ENCODE data around the gene POU2AF1.

Gene POU2AF1

DNA sequence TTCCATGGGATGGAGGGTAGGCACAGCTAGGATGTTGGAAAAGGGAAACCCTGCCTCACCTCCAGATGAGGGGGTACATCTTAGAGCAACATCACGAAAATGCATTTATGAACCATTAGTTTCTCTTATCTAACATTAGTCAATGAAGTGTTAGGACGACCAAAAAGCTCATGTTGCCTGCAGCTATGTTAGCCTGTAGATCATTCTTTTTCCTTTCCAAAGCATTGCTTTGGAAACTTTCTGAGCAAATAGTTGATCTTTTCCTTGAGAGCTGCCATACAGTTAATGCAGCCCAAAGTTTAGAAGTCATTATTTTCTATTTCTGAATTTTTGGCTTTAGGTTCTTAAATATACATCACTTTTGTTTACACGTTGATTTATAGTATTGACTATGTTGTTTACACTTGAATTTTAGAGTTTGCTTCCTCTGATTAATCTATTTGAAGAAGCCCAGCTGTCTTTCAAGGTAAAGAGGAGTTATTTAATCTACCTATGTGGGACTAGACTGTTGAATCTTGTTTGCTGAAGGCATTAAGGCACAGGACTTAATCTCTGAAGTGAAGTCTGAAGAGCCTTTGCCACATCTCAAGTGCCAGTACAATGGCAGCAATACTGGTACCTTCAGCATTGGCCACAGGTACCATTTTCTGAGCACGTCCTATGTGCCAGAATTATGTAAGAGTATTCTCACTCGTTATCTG lies 69.7 kb downstream of the POU2AF1 start:
- no peak for DNase-seq

DNA sequence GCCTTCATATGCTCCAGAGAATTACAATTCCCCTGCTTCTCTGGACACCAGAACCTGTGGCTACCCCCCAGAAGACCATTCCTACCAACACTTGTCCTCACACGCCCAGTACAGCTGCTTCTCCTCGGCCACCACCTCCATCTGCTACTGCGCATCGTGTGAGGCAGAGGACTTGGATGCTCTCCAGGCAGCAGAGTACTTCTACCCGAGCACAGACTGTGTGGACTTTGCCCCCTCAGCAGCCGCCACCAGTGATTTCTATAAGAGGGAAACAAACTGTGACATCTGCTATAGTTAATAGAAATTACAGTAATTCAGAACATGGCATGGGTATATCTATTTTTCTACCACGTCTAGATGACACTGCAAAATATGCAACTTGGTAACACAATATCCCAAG lies 70.9 kb downstream of the POU2AF1 start:
- DNase-seq = no peak

DNA sequence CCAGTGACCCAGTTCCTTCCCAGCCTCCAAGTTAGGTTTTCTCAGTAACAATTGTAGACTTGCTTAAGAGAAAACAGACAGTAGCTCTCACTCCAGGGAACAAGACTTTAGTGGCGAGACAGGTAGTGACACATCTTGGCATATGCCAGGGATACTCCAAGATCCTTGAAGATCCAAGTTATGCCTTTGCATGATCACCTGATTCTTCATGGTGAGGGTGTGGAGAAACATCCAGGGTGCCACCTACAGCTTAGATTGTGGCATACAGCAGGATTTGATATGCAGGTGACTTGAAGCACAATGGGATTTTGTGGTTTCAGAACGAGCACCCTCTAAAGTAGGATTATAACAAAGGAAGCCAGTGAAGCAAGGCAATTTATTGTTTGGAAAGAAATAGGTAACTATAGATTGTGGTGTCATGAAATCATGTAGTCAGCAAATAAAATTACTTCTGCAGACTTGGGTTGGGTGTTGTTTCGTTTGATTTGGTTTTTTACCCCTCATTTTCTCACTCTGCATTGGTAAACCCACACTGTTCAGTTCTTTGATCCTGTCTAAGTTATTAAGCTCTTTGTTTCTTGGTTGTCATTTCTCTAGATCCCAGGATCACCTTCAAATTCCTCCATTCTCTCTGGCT lies 71.5 kb downstream of the POU2AF1 start:
- DNase-seq = no peak

DNA sequence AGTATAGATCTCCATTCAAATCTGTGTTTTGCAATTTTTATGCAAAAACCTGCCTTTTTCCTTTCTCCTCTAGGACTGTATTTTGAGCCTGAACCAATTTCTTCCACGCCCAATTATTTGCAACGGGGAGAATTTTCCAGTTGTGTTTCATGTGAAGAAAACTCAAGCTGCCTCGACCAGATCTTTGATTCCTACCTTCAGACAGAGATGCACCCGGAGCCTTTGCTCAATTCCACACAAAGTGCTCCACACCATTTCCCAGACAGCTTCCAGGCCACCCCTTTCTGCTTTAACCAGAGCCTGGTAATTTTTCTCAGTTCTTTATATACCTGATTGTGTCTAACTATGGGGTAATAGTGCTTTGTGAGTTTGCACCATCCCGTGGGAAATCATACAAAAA lies 72.8 kb downstream of the POU2AF1 start:
- no peak for DNase-seq

DNA sequence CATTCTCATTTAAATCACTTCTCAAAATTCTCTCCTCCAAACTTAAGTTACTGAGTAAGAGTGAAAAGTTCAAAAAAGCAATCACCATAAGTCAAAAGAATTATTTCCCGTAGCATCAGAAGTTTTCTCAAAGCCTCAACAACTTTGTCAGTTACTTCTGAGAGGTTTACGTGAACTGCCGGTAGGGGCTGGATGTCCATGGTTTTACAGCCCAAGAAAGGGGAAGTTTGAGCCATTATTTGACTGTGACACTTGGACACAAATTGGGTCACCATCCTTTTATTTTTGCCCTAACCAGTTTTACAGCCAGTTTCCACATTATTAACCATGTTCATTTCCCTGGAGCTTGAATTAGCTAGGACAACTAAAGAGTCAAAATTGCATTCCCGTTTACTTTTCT lies 73.2 kb downstream of the POU2AF1 start:
- DNase-seq = no peak

DNA sequence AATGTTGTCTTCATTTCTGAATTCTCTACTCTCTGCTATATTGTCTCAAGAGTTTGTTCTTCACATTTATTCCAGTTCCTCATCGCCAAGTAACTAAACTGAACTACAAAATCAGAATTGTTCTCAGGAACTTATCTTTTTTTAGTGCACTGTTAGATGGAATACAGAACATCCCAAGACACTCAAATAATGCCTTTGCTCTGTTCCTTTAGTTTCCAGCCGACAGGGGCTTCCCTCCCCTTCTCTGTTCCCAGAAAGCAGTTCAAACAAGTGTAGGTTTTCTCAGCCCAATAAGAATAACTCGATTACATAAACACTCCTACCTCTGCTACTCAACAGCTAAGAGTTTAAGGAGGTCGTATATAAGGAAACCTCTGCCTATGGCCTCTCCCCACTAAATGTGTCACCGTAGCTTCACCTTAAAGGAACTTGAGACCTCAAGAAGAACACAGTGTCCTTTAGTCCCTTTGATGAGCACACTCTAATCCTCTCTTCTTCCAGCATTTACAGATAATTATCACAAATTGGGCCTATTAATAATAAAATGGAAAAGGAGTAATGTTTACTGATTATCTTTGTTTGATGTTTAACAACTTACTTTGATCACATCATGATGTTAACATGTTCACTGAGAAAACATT lies 73.8 kb downstream of the POU2AF1 start:
- no peak for DNase-seq

DNA sequence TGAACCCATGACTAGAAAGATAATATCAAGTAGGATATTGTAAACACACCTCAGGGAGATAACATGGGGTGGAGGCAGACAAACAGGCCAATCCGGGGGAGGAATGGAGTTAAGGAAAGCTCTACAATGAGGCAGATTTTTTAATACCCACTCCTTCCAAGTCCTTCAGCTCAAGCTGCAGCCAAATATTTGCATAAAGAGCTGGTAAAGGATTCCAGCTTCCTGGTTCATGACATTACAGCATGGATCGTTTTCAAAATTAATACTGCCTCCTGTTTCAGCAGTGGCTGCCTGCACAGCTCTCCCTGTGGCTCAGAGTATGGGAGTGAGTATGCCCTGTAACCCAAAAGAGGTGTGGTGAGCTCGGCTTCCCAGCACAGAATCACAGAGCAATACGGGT lies 75.6 kb downstream of the POU2AF1 start:
- DNase-seq = no peak

DNA sequence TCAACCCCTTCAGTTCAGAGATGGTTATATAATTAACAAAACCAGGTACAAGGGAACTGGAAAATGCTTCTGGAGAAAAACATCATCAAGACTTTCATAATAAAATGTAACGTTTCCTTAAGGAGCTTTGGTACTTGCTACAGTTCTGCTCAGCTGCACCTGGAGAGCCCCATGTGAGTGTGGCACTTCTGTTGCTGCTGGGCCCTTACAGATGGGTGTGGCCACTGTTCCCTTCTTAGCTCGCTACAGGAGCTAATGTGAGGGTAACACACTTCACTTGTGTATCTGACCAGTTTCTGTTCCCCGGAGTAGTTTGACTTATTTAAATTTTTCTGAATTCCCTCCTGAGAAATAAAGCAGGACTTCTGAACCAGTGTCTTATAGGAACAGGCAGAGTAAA lies 76.8 kb downstream of the POU2AF1 start:
- no peak for DNase-seq

Measured in stimulated activated CD4-positive, alpha-beta T cell treated with anti-CD3 and anti-CD28 coated beads, Interleukin-4, amount 100 ng/mL, for 24 hours (primary cell).